GM19395 (cell line): ENCODE measurements around the gene MN1.
"Not testable (repeated sequence)": the region's sequence is repeated elsewhere in the genome, so short reads cannot be mapped to it uniquely, and the experiment has no call there.

ENCODE experiments used
- ATAC-seq: cut with Tn5 transposase; IDR thresholded peaks from one replicate; pipeline ENCODE4 v1.9.1; 2021; ENCODE audit warnings: mild to moderate bottlenecking, moderate library complexity; ENCODE audit not compliant: unreplicated experiment

Gene MN1

GRCh38 chr22:27745809-27746208 is 55.7 kb downstream of the MN1 start:
- ATAC-seq = no peak

GRCh38 chr22:27745154-27745553 is 56.4 kb downstream of the MN1 start:
- no peak for ATAC-seq

GRCh38 chr22:27744078-27744477 is 57.5 kb downstream of the MN1 start:
- not testable (repeated sequence) for ATAC-seq

- ATAC-seq = no peak
These were observed 61.3 kb downstream of the MN1 start for GRCh38 chr22:27740202-27740748.

GRCh38 chr22:27737521-27737920 is 64.0 kb downstream of the MN1 start:
- ATAC-seq = no peak

- ATAC-seq = no peak
These were observed 67.5 kb downstream of the MN1 start for GRCh38 chr22:27734066-27734465.

GRCh38 chr22:27732841-27733240 is 68.7 kb downstream of the MN1 start:
- ATAC-seq = no peak

- no peak for ATAC-seq
These were observed 69.2 kb downstream of the MN1 start for GRCh38 chr22:27732391-27732790.

GRCh38 chr22:27731621-27732020 is 69.9 kb downstream of the MN1 start:
- ATAC-seq = no peak

GRCh38 chr22:27730641-27731433 is 70.7 kb downstream of the MN1 start:
- no peak for ATAC-seq

GRCh38 chr22:27729246-27729645 is 72.3 kb downstream of the MN1 start:
- ATAC-seq = no peak

- no peak for ATAC-seq
These were observed 73.7 kb downstream of the MN1 start for GRCh38 chr22:27727673-27728451.

GRCh38 chr22:27726686-27727449 is 74.7 kb downstream of the MN1 start:
- ATAC-seq = no peak

- ATAC-seq = no peak
These were observed 75.2 kb downstream of the MN1 start for GRCh38 chr22:27726331-27726685.

GRCh38 chr22:27725661-27726060 is 75.9 kb downstream of the MN1 start:
- no peak for ATAC-seq

- no peak for ATAC-seq
These were observed 76.8 kb downstream of the MN1 start for GRCh38 chr22:27724709-27725108.

GRCh38 chr22:27724157-27724556 is 77.4 kb downstream of the MN1 start:
- ATAC-seq = no peak

- no peak for ATAC-seq
These were observed 77.8 kb downstream of the MN1 start for GRCh38 chr22:27723708-27724107.

GRCh38 chr22:27723158-27723557 is 78.4 kb downstream of the MN1 start:
- ATAC-seq = no peak

- ATAC-seq = no peak
These were observed 80.7 kb downstream of the MN1 start for GRCh38 chr22:27720860-27721259.

- ATAC-seq = no peak
These were observed 81.9 kb downstream of the MN1 start for GRCh38 chr22:27719535-27720227.
